Stimulated activated CD4-positive, alpha-beta T cell treated with anti-CD3 and anti-CD28 coated beads, Interleukin-1b, Interleukin-23, amount 100 ng/mL, for 24 hours (primary cell): Measurements from ENCODE around the gene STAT1.
A peak's percentile ranks its signal among the peaks of the same experiment; 100 is the strongest.

Experiments used
- DNase-seq, 4 experiments: peaks; one replicate each; pipeline ENCODE4 v3.0.0-alpha.2; 2020; ENCODE audit warnings: low read depth in 4 of 4, low spot score in 1 of 4

Gene STAT1

DNA sequence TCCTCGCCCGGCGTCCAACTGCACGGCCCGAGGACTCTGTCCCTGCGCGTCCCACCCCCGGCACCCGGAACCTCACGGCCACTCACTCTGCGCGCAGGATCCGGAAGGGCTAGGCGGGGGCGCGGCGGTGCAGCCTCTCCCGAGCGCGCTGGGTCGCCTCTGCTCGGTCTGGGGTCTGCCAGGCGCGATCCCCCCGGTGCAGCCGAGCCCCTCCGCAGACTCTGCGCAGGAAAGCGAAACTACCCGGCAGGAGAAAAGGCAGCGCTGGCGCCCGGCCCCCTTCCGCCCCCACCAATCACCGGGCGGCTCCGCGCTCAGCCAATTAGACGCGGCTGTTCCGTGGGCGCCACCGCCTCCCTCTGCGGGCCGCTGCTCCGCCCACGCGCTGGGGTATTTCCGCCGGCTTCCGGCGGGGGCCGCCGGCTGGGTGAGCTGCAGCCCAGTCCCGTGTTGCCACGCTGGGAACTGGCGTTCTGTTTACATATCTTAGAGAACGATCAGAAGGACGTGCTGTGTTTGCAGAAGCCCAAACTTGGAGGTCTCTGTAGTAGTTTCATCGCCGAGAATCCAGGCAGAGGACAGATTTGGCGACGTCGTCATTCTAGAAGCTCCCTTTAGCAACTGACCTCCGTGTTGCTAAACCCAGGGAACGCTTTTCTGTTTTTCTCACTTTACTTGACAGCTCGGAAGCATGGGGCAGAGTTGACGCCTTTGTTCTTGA lies at the start of gene STAT1:
STAT1 (minus strand) TSS at position 240 of the 721 bp plus-strand sequence. CDS start 4,168 bp downstream, outside the sequence.
- peak; percentile 89 to 96 (median 94) for DNase-seq

DNA sequence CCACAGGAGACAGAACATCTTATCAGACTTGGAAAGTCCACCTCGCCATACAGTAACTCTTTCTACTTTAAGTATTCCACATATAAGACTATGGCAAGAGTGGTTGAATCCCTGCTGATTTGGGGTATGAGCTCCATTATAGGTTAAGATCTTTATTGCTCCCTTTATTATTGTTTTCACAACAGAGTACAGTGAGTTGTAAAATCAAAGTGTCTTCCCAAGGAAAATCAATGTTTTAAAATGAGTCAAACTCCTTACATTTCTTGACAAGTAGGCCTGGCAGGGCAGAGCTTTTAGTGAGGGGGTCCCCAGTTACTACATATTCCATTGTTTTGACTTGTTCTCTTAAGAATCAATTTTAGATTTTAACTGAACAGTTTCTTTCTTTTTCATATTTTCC lies 49.6 kb upstream of the STAT1 start:
- DNase-seq: no peak

DNA sequence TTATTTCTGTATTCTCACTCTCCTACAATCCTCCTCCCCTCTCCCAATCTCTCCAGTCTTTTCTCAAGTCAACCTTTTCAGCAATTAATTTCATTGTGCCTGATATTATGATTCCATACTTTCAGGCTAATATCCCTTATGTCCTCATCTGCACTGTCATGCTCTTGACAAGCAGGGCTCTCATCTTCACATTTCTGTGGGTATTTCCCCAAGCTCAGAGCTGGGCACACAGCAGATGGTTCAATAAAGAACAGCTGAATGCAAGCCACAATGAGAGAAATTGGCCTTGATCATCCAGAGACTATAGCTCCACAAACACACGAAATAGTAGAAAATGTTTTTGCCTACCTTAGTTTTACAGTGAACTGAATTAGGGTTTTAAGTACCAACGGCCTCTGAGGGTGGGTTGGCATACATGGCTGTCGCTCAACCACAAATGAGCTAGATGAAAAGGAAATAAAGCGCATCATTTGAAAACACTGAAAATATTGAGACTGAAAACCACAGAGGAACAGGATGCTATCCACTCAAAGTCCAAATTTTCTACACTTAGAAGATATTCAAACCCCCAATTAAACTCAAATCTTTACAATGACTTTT lies 47.5 kb upstream of the STAT1 start:
- no peak for DNase-seq

DNA sequence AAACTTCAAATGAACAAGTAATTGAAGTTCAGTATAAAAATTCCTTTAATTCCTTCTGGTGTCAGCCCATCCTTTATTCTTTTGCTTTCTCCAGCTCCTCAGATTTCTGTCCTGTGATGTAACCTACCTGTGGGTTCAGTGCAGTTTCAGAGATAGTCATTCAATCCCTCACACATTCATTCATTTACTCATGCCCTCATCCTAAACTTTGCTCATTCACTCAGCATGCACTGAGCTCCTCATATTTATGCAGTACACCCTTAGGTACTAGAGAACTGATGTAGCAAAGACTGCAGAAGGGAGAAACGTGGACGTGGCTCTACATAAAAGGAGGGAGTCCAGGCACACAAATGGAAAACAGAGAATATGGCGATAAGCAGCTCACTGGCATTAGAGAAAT lies 45.3 kb upstream of the STAT1 start:
- DNase-seq: no peak

DNA sequence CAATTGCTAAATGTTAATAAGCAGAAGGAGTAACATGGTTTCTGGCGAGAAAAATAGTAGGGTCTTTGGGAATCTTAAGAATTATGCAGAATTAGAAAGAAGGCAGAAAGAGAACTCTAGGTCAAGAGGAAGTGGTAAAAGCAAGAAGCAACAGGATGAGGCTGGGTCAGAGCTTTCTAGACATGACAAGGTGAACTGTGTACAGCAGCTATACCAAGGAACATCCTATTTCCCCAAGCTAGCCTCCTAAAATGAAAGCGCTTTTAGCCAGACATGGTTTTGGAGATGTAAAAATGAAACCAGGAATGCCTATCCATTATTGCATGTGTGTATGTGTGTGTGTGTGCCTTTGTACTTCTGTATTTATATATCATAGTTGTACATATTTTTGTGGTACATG lies 42.3 kb upstream of the STAT1 start:
- DNase-seq: no peak

DNA sequence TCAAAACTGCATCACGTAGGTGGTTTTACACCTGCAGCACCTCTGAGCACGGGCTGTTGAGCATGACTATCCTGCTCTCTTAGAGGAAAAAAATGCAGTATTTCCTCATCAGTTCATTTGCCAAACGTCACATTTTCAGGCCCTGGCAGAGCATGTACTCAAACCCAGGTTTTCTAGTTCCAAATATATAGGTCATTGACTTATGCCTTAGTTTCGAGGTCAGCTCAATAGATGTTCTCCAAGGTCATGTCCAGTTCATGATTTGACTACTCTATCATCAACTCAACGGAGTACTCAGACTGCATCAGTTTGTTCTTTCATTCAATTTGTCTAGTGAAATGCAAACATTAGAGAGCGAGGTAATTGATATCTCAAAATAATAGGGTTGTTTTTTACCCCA lies 39.3 kb upstream of the STAT1 start:
- no peak for DNase-seq

DNA sequence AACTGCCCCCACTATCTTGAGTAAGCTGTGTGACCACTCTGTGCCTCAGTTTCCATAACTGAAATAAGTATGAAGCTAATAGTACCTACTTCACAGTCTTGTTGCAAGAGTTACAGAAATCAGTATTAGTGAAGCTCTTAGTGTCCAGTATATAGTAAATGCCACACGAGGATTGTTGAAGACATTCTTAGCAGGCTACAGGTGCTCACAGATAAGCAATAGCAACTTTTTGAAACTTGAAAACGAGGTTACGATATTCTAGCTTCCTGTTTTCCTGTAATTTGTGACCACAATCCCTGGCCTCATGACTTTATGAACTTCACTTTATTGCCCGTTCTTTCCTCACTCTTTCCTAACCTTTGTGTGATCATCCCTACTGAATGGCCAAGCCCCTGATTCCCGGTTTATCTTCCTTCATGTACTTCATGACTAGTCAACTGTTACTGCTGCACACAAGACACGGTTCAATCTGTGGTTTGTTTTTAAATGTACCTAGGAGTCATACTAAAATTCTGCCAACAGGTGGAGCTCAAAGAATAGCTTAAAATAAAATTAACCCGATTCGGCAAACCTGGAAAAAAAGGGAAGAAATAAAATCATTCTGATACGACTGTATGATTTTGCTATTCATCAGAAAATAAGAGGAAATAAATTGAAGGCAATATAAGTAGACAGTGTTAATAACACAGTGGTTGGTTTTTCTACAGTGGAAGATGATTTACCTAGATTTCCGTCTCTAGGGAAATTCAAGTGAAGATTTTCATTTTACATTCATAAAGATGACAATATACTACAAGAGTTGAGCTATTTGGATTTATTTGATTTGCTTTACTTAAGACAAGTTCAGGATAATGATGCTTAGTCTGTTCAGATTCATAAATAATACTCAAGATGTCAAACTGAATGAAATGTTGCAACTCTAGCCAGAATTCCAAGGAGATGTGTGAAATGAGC lies 38.1 kb upstream of the STAT1 start:
- DNase-seq: no peak

DNA sequence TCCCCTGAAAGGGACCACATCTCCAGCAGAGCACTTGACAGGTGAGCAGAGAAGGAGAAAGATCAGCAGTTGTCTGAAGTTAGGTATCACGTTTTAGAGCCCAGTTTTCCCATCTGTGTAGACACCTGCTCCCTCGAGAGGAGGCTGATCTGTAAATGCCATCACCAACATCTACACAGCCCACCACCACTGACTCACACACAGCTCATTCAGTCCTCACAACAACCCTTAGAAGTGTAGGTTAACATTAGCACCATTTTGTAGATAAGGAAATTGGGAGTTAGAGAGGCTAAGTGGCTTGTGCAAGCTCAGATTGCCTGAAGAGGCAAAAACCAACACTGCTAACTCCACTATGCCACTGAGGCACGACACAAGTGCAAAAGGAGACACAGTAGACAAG lies 37.2 kb upstream of the STAT1 start:
- DNase-seq: no peak

DNA sequence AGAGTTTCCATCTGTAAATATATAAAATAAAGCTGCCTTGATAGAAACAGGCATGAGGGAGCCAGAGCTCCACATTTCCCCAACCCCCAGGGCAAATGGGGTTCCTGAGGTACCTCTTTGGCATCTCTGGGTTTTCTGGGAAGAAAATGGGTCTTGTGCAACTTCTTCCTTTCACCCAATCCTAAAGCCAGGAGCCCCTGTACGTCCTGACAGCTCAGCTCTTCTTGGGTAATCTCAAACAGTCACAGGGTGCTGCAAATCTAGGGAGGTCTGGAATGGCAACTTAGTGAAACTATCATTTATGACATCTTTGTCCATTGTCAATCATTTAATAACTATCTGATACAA lies 36.6 kb upstream of the STAT1 start:
- no peak for DNase-seq

DNA sequence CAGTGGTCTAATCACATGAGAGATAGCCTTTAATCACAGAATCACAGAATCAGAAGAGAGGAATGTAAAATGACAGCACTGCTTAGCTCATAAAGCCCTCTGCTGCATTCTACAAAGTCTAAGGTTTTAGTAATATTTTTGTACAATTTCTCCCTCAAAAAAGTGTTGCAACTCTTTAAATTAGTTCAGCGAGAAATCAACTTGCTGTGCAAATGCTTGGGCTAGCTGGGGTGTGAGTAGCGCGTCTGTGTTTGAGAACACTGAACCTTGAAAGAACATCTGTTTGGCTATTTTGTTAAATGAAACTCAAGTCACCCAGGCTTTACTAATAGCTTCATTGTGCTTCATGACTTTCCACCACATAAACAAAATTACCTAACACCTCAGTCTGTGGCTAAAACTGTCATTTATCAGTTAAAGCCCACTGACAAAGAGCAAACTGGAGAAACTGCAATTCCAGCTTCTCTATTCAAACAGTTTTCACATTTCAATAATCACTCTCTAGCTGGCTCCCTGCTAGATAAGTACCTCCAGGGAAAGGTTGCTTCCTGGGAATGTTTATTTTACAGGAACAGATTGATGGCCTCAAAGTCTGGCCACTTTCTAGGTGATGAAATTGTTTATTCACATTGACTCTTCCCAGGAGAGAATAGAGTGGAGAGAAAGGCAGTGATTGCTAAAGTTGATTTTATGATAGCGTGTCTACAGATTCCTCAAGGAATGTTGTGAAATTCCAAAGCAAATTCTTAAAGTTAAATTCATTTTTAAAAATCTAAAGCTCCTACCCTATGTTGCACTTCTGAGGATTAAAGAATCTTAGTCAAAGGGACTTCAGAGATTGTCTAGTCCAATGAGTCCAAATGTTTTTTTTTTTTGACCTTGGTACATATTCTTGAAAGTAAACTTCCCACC lies 36.0 kb upstream of the STAT1 start:
- DNase-seq: no peak

DNA sequence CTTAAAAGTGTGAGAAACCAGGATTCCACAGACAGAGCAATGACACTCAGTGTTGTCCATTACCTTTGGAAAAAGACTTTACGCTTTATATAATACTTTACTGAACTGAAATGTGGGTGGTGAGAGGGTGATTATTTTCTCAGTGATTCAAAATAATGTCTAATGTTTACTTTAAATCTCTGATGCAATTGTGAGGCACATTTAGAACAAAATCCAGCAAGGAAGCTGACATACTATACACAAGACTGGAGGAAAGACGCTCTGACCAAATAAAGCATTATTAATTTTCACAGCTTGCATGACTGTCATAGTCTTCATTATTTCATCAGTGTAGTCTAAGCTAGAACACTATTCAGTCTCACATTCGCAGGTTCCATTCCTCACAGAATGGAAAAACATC lies 34.1 kb upstream of the STAT1 start:
- no peak for DNase-seq

DNA sequence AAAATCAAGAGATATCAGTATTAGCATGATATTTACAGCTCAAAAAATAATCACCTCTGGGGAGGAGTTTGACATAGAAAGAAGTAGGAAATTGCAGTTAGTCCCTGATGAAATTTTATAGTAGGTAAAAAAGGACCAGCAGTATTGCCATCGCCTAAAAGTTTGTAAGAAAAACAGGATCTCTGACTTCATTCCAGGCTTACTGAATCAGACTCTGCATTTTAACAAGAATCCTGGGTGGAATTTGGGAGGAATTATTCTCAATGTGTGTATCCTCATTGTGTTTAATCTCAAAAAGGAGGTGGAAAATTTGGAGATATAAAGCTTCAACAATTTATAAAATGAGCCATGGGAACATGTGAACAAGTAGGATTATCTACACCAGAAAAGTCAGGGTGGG lies 31.2 kb upstream of the STAT1 start:
- DNase-seq: no peak

DNA sequence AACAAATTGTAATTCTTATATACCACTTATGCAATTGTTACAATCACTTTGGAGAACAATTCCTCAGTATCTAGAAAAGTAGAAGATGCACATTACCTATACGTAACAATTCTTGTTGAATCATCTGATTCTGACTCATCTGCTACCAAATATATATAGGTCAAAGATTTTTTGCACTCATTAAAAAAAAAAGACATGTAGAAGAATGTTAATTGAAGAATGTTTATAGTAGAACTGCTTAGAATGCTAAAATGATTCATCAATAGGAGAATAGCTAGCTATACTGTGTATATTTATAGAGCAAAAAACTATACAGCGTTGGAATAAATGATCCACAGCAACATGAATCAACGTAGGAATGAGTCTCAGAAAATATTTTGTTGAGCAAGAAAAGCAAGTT lies 29.5 kb upstream of the STAT1 start:
- no peak for DNase-seq

DNA sequence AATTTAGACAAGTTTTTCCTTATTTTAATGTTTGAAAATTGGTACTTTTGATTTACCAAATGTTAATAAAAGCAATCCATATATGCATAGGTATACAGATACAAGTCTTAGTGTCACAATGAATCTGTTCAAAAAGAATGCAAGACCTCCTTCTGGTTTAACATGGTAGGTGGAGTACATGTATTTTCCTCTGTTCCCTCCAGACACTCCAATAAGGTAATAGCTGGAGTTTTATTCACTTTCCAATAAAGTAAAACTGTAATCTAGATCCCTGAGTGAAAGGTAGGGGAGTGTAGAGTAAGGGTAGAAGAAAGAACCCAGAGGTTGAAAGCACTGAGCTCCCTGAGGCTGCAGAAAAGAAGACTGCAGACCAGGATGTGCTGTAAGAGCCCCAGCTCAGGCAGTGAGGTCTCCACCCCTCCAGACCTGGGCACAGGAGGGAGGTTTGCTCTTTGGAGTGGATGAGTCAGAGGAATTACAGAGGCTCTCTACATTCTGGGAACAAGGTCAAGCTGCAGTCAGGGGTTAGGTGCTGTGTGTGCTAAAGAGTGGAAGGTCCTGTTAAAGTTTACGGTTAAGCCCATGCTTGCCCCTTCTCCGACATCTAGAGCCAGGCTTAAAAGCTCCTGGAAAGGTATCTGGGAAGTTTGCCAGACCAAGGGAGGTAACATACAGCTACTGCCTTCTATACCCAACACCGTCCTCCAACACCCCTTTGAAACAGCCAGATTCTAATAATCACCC lies 27.6 kb upstream of the STAT1 start:
- no peak for DNase-seq

DNA sequence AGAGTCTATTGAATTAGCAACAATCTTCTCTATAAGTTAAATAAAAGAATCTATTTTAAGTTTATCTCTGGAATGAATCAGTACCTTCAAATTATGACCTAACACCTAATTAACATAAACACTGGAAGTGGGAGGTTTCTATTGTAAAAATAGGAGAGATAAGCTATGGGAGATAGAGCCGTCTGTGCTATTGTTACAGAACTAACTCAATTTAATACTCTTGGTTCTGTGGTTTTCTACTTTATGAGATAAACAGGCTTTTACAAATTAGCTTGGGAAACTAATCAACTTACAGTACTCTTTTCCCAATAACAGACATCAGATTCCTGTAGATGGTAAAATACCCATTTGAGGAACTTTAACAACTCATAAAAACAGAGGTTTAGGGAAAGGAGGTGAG lies 25.6 kb upstream of the STAT1 start:
- no peak for DNase-seq

DNA sequence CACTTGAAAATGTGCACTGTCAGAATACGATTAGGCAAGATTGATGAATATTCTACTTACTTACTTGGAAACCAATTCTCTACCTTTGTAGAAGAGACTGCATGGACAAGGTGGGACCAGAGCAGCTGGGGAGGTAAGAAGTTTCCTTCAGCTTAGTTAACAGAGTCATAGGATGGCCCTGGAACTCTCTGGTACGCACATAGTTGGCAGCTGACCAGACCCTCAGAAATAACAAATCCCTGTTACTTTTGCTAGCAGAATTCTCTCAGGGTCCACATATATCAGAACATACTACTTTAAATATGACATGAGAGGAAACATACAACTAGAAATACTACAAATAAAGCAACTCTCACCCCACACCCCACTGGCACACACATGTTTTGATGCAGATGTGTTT lies 24.8 kb upstream of the STAT1 start:
- DNase-seq: no peak

DNA sequence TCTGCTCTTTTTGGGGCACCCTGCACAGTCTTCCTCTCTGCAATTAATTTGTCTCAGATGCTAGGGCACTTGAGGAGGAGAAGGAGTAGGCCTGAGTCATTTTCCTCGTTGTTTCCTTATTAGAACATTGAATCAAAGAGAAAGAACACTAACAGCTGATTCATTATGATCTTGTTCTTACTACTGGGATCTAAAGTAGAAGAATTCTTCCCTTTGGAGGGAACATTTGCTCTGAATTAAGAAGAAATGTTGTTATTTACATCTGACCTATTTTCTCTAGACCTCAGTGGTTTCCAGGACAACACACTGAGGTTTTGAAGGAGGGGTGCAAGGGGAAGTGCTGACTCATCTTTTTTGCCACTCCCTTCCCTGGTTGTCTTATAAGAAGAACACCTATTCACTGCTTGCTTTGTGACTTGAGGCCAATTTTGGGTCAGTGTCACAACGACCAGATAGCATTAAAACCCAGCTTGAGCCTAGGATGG lies 24.3 kb upstream of the STAT1 start:
- DNase-seq: no peak

DNA sequence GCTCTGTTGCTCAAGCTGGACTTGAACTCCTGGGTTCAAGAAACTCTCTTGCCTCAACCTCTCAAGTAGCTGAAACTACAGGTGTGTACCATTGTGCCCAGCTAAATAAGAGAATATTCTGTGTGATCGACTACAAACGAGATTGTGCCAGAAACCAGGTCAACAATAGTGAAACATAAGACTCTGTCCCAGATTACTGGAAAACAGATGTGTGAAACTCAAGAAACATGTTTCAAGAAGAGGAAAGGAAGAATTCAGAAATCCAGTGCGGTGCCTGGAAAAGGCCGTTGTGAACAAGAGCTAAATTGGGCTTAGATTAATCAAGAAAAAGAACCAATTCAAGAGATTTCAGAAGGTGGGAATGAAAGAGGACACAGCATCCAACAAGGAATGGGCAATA lies 23.4 kb upstream of the STAT1 start:
- no peak for DNase-seq

DNA sequence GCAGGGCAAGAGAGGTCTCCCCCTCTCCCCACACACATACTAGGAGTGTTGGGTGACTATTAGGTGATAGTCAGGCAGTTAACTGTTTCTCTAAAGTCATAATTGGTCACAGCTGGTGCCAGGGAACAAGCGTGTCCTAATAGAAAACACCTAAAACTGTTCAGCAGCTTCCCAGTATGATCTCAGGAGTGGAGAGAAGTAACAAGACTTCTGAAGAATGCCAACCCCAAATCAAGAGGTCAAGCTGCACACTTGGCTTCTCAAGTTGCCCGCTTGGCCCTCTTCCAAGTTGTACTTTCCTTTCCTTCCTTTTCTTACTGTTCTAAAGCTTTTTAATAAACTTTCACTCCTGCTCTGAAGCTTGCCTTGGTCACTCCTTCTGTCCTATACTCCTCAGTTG lies 22.4 kb upstream of the STAT1 start:
- DNase-seq: no peak
